GM19395 (cell line): Measurements from ENCODE around the gene TBCK.
"Not testable (repeated sequence)": the region's sequence is repeated elsewhere in the genome, so short reads cannot be mapped to it uniquely, and the experiment has no call there.

Experiments used
- ATAC-seq: cut with Tn5 transposase; IDR thresholded peaks from one replicate; pipeline ENCODE4 v1.9.1; 2021; ENCODE audit warnings: mild to moderate bottlenecking, moderate library complexity; ENCODE audit not compliant: unreplicated experiment

TBCK gene

GRCh38 chr4:106321814-106322213, 5.8 kb upstream of the TBCK start:
- not testable (repeated sequence) for ATAC-seq

- not testable (repeated sequence) for ATAC-seq
Measured at GRCh38 chr4:106321168-106321567, 5.2 kb upstream of the TBCK start.

- no peak for ATAC-seq
Measured at GRCh38 chr4:106320235-106320634, 4.2 kb upstream of the TBCK start.

GRCh38 chr4:106318511-106318910, 2.5 kb upstream of the TBCK start:
- ATAC-seq: no peak

GRCh38 chr4:106317815-106318214, 1.8 kb upstream of the TBCK start:
- ATAC-seq: no peak

GRCh38 chr4:106316773-106317409, 882 bp upstream of the TBCK start:
- ATAC-seq: peak; percentile 16

- ATAC-seq: peak; percentile 30
Measured at GRCh38 chr4:106315476-106315967, 487 bp downstream of the TBCK start.

GRCh38 chr4:106314960-106315359, 1.0 kb downstream of the TBCK start:
- ATAC-seq: no peak

GRCh38 chr4:106312997-106313522, 2.9 kb downstream of the TBCK start:
- ATAC-seq: no peak

GRCh38 chr4:106312377-106312776, 3.6 kb downstream of the TBCK start:
- ATAC-seq: no peak

- ATAC-seq: no peak
Measured at GRCh38 chr4:106306561-106306960, 9.4 kb downstream of the TBCK start.

- no peak for ATAC-seq
Measured at GRCh38 chr4:106305435-106306055, 10.5 kb downstream of the TBCK start.

GRCh38 chr4:106304632-106305031, 11.4 kb downstream of the TBCK start:
- no peak for ATAC-seq

- ATAC-seq: no peak
Measured at GRCh38 chr4:106303548-106304281, 12.3 kb downstream of the TBCK start.

GRCh38 chr4:106302062-106302438, 14.0 kb downstream of the TBCK start:
- ATAC-seq: no peak

GRCh38 chr4:106301393-106302061, 14.5 kb downstream of the TBCK start:
- ATAC-seq: no peak

- no peak for ATAC-seq
Measured at GRCh38 chr4:106299977-106300376, 16.0 kb downstream of the TBCK start.

- ATAC-seq: no peak
Measured at GRCh38 chr4:106297245-106298035, 18.6 kb downstream of the TBCK start.

GRCh38 chr4:106294062-106294461, 21.9 kb downstream of the TBCK start:
- ATAC-seq: no peak

GRCh38 chr4:106291678-106292077, 24.3 kb downstream of the TBCK start:
- ATAC-seq: no peak
